Erythroblast (primary cell): ENCODE measurements around the gene ALG14.

Source experiments
- GATA1 ChIP-seq: IDR thresholded peaks from 2 replicates; pipeline ENCODE4 v1.6.1; 2011; ENCODE audit warnings: low read depth, mild to moderate bottlenecking, control low read depth, low read length, moderate library complexity
- POLR2A ChIP-seq: IDR thresholded peaks from 2 replicates; pipeline ENCODE4 v1.6.1; 2011; ENCODE audit warnings: mild to moderate bottlenecking, low read length

GRCh38 chr1:95003433-95003738 is 69.4 kb downstream of the ALG14 start:
- TF ChIP-seq POLR2A (no peak), GATA1 (no peak)
